GM12892 (cell line): ENCODE data around the gene DAPK1.

Experiments
- DNase-seq: peaks from one replicate; pipeline ENCODE4 v3.0.0; 2011; ENCODE audit not compliant: insufficient read length
- FAIRE-seq: peaks from 2 replicates; lab custom pipeline; 2011; peaks lifted over from hg19 to GRCh38; lab: Jason Lieb, UNC
- POLR2A ChIP-seq: IDR thresholded peaks from 2 replicates; pipeline ENCODE4 v1.6.1; 2011; ENCODE audit warnings: low read depth, low read length, control low read depth
- POLR2AphosphoS5 ChIP-seq: IDR thresholded peaks from 2 replicates; pipeline ENCODE4 v1.6.1; 2011; ENCODE audit warnings: low read depth, low read length, control low read depth
- TAF1 ChIP-seq: IDR thresholded peaks from 2 replicates; pipeline ENCODE4 v1.6.1; 2011; ENCODE audit warnings: low read depth, mild to moderate bottlenecking, control low read depth, low read length, borderline replicate concordance

Gene DAPK1

DNA sequence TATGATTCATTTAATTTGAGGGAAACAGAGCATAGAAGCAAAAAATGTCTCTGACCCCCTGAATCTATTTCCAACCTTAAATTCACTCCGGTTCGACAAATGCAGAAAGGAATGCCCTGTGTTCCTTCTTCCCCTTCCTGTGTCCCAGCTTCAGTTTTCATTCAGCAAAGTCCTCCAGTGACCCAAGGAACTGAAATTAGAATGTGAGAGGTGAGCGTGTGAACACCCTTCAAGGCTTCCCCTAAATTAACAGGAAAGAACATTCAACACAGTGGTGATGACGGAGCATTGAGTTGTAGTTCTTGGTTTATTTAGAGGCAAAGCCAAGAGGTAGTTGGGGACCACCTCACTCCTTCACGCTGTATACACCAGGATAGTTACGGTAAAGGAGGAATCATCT lies 130.7 kb downstream of the DAPK1 start:
- no peak for DNase-seq
- FAIRE-seq, result no peak
- TF ChIP-seq POLR2AphosphoS5 (no peak), TAF1 (no peak), POLR2A (no peak)

DNA sequence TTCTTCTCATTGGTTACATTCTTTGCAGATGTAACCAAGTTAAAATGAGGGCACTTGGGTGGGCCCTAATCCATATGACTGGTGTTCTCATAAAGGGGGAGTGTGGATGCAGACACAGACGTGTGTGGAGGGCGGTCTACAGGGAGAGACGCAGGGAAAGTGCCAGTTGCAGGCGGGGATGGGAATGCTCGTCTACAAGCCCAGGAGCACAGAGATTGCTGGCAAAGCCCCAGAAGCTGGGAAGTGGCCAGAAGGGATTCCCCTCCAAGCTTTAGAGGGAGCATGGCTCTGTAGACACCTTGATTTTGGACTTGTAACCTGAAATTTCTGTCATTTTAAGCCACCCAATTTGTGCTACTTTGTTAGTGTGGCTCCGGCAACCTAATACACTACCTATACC lies 131.4 kb downstream of the DAPK1 start:
- TF ChIP-seq POLR2A (no peak), POLR2AphosphoS5 (no peak), TAF1 (no peak)
- FAIRE-seq (no peak), DNase-seq (no peak)

DNA sequence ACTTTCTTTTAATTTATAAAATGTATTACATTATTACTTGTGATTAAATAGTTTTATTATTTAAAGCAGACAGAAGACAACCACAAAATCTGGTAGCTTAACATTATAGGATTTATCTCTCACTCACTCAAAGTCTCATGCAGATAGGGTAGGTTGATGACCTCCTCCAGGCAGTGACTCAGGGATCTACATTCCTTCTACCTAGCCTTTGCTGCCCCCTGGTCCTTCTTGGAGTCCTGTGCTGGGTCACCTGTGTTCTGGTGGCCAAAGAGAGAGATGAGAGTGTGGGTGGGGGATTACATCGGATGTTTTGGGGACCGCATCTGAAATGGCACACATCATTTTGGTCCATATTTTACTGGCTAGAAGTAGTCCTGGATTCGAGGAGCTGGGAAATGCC lies 132.6 kb downstream of the DAPK1 start:
- FAIRE-seq, result no peak
- DNase-seq, result no peak
- TF ChIP-seq POLR2AphosphoS5 (no peak), POLR2A (no peak), TAF1 (no peak)

DNA sequence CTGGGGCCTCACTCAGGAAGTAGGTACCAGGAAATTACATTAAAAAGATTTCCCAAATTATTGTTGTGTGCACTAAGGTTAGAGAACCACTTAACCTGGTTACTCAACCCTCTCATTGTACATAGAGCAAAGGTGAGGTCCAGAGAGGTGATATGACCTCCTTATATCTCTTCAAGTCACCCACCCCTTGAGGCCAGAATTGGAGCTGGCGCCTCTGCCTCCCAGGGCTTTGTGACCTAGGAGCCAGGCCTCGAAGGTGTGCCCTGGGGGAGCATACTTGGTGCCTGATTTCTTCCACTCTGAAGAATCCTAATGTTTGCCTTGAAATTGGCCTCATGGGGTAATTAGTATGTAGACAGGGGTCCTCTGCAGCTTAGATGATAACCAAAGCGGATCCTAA lies 133.2 kb downstream of the DAPK1 start:
- no peak for FAIRE-seq
- no peak for DNase-seq
- TF ChIP-seq TAF1, result no peak
- no peak for TF ChIP-seq POLR2A
- no peak for TF ChIP-seq POLR2AphosphoS5

DNA sequence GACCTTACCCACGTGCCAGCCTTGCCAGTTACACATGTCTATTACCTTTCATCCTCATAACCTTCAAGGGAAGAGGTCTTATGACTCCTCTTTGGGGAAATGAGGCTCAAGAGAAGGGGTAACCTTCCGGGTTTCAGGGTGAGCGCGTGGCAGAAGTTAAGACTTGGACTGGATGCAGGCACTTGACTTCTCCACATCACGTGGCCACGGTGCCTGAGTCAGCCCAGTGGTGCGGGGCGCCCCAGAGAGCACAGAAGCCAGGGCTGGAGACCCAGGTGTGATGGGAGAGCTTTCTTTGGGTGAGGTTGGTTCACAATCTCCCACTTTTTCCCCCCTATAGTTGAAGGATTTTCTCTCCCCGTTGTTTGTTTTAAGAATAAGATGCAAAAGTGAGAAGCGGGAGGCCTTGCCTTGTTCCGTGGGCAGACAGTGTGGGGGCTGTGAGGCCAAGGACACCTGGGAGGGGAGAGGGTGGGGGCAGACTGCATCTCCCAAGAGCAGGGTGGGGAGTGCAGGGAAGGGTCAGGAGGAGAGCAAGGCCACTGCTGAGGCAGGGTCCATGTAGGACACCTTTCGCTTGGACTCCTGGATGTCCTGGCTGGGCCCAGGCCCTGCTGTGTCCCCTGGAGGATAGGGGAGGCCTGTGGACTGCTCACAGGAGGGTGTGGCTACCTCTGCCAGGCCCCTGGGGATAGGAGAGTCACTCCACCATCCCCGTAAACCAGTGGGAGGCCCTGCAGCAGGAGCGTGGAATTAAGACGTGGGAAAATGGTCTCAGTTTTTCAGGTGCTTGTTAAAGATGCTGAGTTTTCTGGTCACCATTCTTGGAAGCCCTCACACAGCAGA lies 138.2 kb downstream of the DAPK1 start:
- FAIRE-seq, result no peak
- TF ChIP-seq POLR2A, result no peak
- TF ChIP-seq POLR2AphosphoS5, result no peak
- TF ChIP-seq TAF1, result no peak
- DNase-seq, result no peak

GRCh38 chr9:87638292-87638691 lies 140.6 kb downstream of the DAPK1 start:
- no peak for FAIRE-seq
- no peak for TF ChIP-seq POLR2AphosphoS5
- no peak for DNase-seq

DNA sequence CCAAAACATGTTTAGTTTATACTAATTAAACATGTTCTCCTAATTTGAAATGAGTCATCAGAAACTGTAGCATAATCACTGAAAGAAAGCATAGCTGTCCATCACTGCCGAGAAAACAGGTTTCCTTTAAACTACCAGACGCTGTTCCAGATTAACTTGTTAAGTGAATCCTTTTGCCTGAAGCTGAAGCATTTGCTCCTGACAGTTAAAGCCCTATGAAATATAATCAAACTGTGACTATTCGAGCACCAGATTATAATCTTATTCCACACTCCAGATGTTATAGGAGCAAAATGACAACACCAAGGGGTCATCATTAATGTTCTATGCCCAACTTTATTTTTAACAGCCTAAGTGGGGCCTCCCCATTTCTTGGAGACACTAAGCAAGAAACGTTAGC lies 142.3 kb downstream of the DAPK1 start:
- no peak for TF ChIP-seq POLR2AphosphoS5
- no peak for TF ChIP-seq POLR2A
- TF ChIP-seq TAF1, result no peak
- FAIRE-seq (no peak), DNase-seq (no peak)

GRCh38 chr9:87640385-87640795 lies 142.7 kb downstream of the DAPK1 start:
- no peak for FAIRE-seq

DNA sequence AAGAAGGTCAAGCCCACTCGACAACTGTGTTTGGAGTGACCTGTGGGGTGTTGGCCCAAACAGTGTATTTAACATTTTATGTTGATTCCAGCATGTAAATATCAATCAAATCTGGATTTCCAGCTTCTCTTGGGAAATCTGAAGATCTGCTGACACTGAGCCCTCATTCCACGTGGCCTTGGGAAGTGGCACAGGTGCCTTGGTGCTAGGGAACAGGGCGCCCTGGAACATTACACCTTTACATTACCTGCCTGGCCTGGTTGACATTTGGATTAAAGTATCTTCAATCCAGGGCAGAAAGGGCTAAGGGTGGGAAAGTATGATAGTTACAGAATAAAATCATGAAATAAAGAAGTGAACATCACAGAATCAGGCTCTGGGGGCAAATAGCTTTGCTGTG lies 143.4 kb downstream of the DAPK1 start:
- no peak for DNase-seq
- no peak for TF ChIP-seq POLR2AphosphoS5
- TF ChIP-seq TAF1, result no peak
- no peak for TF ChIP-seq POLR2A
- FAIRE-seq, result no peak

More at GRCh38 chr9:87640385-87640795, 142.7 kb downstream of the DAPK1 start:
- TF ChIP-seq TAF1 (no peak), POLR2AphosphoS5 (no peak), POLR2A (no peak)
- no peak for DNase-seq

GRCh38 chr9:87642330-87643106 lies 144.9 kb downstream of the DAPK1 start:
- no peak for DNase-seq
- TF ChIP-seq POLR2A (no peak), TAF1 (no peak), POLR2AphosphoS5 (no peak)
- no peak for FAIRE-seq

GRCh38 chr9:87643107-87643650 lies 145.5 kb downstream of the DAPK1 start:
- no peak for TF ChIP-seq TAF1
- no peak for TF ChIP-seq POLR2A
- no peak for TF ChIP-seq POLR2AphosphoS5
- no peak for FAIRE-seq
- DNase-seq, result no peak

GRCh38 chr9:87643778-87644570 lies 146.3 kb downstream of the DAPK1 start:
- TF ChIP-seq POLR2AphosphoS5 (no peak), TAF1 (no peak), POLR2A (no peak)
- no peak for DNase-seq
- no peak for FAIRE-seq
